GM10248 (cell line): ENCODE results near the gene PAX6.

Experiments
- CTCF ChIA-PET: fragments of 300-600 bp; sonication (Branson Sonifier 250); formaldehyde crosslinking; extraction: SDS; loops from one replicate; lab custom pipeline; 2021; ENCODE audit warnings: antibody characterized with exemption; lab: Yijun Ruan, JAX
- POLR2A ChIA-PET: fragments of 350-650 bp; sonication (Branson Sonifier 250); formaldehyde crosslinking; extraction: SDS; loops from one replicate; lab custom pipeline; 2020; ENCODE audit warnings: antibody characterized with exemption; lab: Yijun Ruan, JAX
- DNase-seq: peaks from one replicate; pipeline ENCODE4 v3.0.0; 2012; ENCODE audit errors: extremely low spot score
- TF ChIP-seq, protein P1 (sequence below): IDR thresholded peaks from 2 replicates; pipeline ENCODE4 v1.5.1; 2012; ENCODE audit warnings: mild to moderate bottlenecking, low read depth; ENCODE audit errors: extremely low read depth, missing control alignments, control extremely low read depth

Gene PAX6

DNA sequence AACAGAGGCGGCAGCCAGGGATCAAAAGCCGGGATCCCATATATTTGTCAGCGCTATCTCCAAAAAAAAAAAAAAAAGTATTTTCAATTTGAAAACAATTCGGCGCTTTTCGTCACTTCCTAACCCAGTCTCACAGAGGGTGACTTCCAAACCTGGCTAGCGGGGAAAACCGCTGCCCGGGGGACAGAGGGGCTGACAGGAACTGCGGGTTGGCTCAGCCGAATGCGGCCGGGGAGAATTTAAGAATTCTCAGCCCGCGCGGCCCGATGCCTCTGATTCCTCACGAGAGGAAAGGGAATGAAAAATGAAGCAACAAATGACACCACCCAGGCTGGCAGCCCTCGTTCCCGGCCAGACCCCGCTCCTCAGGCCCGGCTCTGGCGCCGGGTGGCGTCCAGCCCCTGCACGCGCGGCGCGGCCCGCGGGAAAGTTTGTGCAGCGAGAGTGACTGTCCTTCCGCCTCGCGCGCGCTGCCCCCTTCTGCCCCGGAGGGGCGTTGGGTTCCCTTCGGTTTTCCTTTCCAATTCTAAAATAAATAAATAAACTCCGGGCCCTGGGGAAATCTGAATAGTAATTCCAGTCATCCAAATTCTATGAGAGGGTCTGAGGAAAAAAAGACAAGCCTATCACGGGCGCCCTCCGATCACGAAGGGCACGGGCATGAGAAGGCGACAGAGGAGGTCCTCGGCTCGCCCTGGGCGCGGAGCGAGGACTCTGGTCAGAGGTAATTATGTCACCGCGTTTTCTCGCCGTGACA lies 4.8 kb upstream of the PAX6 start:
- POLR2A ChIA-PET = no interaction called here
- peak; percentile 22 for DNase-seq
- CTCF ChIA-PET = interaction anchor here (0.8 kb wide), 1 partner anchor 21 kb away, joined by 3 read pairs; no protein-coding TSS in a partner anchor
- TF ChIP-seq, protein P1, sequence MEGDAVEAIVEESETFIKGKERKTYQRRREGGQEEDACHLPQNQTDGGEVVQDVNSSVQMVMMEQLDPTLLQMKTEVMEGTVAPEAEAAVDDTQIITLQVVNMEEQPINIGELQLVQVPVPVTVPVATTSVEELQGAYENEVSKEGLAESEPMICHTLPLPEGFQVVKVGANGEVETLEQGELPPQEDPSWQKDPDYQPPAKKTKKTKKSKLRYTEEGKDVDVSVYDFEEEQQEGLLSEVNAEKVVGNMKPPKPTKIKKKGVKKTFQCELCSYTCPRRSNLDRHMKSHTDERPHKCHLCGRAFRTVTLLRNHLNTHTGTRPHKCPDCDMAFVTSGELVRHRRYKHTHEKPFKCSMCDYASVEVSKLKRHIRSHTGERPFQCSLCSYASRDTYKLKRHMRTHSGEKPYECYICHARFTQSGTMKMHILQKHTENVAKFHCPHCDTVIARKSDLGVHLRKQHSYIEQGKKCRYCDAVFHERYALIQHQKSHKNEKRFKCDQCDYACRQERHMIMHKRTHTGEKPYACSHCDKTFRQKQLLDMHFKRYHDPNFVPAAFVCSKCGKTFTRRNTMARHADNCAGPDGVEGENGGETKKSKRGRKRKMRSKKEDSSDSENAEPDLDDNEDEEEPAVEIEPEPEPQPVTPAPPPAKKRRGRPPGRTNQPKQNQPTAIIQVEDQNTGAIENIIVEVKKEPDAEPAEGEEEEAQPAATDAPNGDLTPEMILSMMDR = no peak

DNA sequence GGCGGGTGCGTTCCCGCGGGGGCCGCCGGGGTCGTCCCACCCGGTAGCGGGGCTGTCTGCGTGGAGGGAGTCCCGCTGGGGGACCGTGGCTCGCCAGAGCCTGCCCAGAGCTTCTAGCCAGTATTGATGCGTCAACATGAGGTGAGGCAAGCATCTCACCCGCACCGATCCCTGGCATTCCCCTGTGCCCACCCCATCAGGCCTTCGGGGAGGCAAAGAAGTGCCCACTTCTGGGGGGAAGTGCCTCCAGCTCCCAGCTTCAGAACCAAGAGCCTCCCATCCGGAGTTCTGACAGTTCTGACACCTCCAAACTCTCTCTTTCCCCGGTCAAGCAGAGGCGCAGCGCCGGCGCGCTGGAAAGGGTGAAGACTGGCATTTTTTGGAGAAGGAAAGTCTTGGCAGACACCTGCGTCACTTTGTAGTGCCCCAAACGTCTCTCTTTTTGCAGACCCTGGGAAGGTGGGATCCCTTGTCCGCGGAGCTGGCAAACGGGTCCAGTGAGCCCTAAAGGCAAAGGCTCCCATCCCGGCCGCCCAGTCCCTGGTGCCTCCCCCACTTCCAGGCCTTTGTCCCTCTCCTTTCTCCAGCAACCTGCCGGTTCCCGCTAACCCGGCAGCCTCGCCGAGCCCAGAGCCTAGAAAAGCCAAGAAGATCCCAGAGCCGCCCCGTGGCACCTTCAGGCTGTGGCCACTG lies 3.2 kb upstream of the PAX6 start:
- CTCF ChIA-PET = no interaction called here
- TF ChIP-seq, protein P1 = no peak
- POLR2A ChIA-PET = no interaction called here
- peak; percentile 22 for DNase-seq

DNA sequence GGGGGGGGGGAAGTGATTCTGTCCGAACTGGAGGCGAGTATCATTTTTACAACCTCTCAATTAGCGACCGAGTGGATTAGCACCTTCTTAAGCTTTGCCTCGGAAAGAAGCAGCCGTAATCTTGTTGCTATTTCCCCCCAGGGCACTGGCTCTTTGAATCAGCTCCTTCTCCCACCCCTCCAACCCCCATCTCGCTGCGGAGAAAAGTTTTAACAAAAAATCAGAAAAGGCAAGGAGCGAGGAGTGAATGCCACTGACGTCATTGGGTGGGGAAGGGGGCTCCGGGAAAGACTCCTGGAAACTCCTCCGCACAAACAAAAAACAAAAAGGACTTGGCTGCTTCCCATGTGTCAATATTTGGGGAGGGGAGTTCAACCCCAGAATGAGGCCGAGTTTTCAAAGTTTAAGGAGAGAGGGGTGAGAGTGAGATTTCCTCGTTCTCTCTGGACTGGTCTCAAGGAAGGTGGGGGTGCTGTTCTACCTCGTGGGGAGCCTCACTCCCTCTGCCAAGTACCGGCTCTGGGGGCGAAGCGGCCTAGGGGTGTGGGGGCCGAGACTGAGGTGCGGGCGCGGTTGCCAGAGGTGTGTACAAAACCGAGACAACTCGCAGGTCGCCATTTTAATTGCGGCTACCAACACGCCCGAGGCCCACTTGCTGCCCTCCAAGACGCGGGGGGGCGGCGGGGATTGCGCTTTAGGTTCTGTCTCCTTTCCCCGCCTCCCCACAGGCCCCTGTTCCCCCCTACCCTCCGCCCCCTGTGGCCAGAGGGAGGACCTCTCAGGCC lies 2.5 kb upstream of the PAX6 start:
- ChIA-PET POLR2A (no interaction called here), CTCF (interaction anchor here (1.1 kb wide), 1 partner anchor 58 kb away, joined by 3 read pairs; no protein-coding TSS in a partner anchor)
- DNase-seq = peak; percentile 22
- TF ChIP-seq, protein P1 = no peak

DNA sequence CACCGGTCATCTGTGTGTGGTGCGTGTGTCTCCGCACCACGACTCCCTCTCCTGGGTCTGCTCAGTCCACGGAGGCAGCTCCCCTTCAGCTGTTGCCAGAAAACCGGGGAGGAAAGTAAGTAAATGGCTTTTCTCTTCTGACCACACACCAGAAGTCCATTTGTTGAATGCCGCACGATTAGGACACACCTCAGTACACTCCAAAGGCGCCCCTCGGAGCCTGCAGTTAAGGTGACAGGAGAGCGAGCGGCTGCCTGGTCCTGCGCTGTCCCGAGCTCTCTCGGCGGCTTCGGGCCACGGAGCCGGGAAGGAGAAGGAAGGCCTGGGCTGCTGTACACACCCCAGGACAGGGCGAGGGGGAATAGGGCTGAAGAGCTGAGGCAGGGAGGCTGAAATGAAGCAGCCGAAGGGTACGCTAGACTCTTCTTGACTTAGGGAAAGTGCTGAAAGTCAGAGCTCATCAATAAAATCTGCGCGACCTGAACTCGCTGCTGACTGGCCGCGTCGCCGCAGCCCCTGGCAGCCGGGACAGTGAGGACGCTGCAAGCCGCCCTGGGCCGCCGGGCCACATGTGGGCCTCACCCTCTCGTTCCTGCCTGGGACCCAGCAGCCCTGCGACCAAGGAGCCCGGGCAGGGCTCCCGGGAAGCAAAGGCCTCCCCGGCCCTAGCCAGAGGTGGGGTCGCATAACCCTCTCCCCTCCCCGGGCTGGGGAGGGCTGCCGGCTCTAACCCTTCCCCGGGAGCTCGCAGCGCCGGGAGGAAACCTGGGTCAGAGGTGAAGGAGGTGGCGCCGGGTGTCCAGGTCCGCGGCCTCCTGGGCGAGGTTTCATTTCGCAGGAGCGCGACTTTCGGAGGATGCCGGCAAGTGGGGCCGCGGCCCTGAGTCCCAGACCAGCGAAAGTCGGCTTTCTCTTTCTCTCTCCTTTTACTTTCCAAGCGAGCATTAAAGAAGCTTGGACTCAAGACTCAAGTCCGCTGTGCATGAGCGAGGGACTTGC lies 1.6 kb upstream of the PAX6 start:
- TF ChIP-seq, protein P1 = no peak
- ChIA-PET POLR2A (no interaction called here), CTCF (interaction anchor here (0.9 to 1.6 kb wide), 4 partner anchors 14 to 145 kb away, joined by 3 to 6 read pairs (median 3); no protein-coding TSS in a partner anchor)
- DNase-seq = peak; percentile 50

DNA sequence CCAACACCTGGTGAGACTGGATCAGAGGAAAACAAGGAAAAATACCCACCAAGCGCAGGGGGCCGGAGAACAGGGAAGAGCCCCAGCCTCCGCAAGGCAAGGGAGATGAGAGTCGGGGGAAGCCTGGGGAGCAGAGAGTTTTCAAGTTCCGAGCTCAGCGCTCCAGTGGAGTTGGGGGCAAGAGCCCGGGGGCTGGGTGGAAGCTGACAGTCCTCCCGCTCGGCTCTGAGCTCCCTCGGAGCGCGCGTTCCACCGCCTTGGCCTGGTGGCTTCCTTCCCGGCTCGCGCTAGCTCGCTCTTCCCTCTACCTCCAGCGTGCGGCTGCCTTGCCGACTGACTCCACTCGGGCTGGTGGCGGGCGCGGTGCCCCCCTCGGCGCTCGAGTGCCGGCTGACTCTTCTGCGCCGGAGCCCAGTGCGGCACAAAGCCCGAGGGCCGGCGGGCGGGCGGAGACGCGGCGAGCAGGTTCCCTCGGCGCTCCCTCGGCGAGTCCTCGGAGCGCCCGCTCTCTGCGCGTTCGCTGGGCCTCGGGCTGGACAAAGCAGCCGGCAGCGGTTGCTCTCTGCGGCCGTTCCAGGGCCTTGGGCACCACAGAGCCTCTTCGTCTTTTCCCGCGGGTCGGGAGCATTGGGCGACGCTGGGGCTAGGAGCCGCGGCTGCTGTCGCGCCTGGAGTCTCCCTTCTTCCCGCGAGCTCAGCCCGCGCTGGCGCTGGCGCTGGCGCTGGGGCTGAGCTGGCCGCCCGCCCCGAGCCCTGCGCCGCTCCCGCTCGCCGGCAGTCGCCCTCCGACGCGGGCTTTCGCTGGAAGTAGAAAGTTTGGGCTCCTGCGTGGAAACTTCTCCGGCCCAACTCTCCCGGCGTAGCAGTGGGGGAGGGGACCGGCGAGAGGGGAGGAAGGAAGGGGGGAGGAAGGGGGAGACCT lies 1.0 kb downstream of the PAX6 start:
- peak; percentile 24 for DNase-seq
- ChIA-PET POLR2A (no interaction called here), CTCF (interaction anchor here (0.9 to 2.5 kb wide), 4 partner anchors 9 to 197 kb away, joined by 3 to 5 read pairs (median 3); no protein-coding TSS in a partner anchor)
- TF ChIP-seq, protein P1 = no peak
